NCI-H1048 (cell line): ENCODE measurements around the gene CDKN2B.

ENCODE experiments used
- DNase-seq: peaks from one replicate; lab custom pipeline; 2025; lab: John Stamatoyannopoulos, UW

Gene CDKN2B

DNA sequence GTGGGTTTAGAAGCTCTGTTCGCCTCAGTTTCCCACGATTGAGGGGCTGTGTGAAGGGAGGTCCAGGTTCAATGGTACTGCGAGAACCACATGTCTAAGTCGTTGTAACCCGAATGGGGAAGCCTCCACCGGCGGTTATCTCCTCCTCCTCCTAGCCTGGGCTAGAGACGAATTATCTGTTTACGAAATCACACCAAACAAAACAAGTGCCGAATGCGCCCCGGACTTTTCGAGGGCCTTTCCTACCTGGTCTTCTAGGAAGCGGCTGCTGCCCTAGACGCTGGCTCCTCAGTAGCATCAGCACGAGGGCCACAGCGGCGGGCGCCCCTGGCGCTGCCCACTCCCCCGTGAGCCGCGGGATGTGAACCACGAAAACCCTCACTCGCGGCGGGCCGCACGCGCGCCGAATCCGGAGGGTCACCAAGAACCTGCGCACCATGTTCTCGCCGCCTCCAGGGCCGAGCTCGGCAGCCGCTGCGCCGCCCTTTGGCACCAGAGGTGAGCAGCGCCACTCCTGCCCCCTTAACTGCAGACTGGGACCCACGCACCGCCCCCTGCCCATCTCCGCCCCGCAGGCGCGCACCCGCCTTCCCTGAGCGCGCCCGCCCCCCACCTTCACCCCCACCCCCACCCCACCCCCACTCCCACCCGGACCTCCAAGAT is 15.1 kb downstream of the CDKN2B start, which contains the start of gene CDKN2A:
Gene CDKN2A, minus strand, starts transcription at position 500 of the 663 bp plus-strand sequence.
- no peak for DNase-seq

DNA sequence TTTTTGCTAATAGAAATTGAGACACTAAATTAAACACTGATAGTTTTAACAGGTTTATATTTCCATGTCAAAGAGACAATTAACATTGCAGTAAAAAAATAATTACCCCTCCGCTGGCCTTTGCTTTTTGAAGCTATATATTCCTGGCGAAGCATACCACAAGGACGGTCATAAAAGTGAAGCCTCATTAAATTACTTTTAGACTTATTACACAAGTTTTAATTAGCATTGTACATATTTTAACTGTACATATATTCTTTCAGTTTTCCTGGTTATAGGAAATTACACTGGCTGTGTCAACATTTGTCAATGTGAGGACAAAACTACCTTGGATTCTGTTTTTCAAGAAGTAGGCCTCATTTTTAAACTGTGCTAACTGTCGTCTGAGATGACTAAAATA is 16.1 kb downstream of the CDKN2B start:
- no peak for DNase-seq

DNA sequence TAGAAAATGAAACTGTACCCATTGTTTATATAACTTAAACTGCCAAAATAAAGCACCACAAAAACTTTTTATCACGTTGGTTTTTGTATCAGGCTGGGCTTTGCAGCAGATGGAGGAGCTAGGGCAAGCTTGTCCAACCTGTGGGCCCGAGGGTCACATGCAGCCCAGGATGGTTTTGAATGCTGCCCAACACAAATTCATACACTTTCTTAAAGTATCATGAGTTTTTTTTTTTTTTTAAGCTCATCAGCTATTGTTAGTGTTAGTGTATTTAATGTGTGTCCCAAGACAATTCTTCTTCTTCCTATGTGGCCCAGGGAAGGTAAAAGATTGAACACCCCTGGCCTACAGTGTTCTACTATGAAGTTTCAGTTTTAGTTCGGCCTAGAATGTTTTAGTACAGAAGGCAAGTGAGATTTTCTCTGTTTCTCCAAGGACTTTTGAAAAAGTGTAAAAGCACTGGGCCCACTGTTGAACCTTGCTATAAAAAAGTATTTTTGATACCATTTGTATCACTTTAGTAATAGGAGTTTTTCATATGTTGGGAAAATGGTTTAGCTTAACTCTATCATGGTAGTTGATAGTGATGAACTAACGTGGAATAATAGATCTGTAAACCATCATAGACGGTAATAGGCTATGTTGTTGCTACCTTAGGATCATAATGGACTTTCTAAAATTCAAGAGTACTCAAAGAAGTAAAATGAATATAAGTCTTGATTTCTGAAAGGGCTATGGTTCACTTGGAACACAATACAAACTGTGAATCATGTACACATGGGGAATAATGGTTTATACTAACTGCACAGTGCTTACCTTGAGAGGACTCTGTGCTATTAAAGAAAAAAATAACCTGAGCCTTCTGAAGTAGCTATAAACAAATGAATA is 17.8 kb downstream of the CDKN2B start:
- DNase-seq = no peak

DNA sequence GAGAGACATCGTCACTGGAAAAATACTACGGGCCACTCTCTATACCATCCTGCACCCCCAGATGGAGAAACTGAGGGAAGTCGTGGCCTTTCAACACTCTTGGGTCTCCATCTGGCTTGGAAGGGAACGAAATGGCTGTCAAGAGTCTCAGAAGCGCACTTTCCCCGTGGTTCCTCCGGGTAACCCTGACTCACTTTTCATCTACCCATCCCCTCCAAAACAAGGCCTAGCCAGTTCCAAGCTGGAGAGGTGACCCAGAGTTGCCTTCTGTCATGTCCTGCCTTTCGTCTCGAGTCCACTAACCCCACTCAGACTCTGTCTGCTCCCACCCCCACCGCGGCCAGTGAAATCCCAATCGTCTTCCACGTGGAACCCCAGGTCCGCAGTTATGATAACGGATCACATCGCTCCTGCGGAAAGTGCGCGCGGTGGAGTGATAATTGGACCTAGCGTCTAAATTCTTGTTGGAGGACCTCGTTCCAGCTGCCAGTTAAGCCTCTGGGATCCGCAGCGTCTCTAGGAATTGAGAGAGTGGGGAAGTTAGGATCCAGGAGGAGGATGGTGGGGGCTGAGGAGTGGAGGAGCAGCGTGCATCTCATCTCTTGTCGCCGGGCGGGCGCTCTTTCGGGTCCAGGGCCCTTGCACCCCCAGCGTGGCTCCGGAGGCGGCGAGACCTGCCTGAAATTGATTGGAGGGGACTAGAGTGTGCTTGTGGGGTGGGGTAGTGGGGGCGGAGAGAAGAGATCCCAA is 19.5 kb downstream of the CDKN2B start:
- DNase-seq = no peak

DNA sequence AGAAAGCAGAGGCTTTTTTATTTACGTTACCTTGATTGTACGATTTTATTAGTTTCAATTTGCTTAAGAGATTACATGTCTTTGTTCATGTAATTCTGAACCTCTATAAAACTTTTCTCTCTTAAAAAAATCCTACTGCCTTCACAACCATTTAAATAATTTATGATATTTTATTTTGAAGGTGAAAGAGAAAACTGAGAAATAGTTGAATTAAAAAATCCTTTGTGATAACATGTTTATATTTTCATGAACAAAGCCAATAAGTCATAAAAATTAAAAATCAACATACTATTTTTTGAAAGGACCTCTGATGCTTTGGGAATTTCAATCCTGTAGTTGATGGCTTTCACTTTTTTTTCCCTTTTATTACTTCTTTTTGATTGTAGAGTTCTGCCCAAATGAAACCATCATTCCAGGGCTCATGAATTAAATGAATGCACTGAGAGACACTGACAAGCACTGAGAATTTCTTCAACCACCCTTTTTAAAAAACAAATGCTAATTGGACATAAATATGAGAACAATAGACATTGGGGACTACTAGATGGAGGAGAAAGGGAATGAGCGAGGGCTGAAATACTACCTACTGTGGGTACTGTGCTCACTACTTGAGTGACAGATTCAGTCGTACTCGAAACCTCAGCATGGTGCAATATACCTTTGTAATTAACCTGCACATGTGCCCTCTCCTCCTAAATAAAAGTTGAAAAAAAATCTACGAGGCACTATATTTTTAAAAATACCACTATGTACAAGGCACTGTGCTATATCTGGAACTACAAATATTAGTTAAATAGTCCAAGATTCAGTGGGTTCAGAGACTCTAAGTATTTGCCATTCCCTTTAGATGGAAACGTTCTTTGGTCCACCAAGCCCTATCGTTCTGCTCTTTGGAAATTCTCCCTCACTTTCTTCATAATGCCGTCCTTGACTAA is 20.8 kb downstream of the CDKN2B start:
- DNase-seq = no peak

DNA sequence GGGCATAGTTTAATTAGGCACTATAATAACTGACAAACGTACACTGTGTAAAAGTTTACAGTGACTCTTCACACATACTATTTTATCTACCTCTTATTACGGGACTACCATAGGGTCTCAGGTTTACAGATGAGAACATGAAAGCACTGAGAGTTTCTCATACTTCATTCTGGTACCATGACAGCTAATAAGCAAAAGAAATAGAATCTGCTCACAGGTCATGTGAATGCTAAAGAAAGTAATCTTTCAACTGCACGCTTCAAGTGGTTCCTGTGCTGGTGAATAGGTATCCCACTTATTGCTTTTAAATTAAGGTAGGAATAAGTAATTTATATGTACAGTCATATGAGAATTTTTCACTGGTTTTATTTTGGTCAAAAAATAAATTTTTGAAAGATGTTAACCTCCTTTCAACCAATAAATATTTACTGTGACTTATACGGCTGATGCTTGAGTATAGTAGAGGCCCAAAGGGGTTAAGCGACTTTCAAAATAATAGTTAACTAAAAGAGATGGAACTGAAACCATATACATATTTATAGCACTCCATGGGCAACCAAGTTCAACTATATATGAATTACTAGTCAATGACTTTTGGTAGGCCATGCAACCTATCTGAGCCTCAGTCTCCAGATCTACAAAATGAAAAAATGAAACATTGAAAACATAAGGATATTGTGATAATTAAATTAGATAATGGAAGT is 23.0 kb downstream of the CDKN2B start:
- no peak for DNase-seq

DNA sequence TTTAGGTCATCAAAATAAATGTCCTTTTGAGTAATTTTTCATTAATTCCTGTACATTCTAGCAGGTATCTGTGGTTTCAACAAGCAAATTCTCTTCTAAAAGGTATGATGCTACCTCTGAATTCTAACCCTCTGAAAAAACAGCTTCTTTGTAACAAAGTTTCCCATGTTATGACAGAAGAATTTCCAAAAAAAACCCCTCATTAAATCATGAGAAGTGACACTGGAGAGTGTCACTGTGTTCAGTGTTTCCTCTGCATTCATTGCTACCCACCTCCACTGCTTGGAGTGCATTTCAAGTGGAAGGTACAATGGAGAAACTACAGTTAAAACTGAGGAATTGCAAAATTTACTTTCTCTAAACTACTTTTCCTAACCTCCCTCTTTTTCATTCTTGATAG is 25.0 kb downstream of the CDKN2B start:
- DNase-seq = no peak

DNA sequence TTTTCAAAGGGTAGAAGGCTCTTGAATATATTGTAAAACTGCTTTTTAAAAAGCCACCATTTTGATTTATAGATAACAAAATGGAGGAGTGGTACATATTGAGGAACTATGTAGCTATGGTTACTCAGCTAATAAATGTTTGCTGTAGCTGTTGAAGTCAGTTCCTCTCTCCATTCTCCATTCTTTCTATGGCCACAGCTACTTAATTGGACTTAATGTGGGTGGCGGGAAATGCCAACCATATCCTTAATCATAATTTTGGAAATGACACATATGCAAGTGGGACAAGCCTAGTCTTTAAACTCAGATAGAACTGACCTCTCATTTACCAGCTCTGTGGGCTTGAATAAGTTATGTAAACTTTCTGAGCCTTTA is 25.6 kb downstream of the CDKN2B start:
- DNase-seq = no peak

DNA sequence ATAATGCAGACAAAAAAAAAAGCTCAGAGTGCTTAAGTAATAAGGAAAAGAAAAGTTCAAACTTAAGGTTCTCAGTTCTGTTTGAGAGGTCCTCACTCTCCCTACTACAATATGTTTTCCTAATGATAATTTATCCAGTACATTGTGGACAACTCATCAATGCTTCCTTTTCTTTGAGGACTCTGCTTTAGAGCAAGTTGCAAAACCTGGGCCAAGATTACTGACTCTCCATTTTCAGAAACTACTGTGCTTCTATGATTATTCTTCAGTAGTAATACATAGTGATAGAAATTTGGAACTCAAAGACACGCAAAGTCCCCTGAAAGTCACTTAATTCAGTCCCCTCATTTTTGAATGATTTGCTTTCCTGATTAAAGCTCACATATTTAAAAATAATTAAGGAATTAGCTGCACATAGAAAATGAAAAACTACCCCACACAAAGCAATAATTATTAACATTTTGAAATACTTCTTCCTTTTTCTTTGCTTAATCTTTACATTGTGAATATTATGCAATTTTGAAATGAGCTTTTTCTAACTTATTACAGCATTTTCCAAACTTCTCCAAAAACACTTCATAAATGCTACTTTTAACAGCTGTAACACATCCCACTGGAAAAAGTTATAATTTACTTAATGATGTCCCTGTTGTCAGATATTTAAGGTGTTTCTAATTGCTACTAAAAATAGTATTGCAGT is 26.1 kb downstream of the CDKN2B start:
- DNase-seq = no peak

DNA sequence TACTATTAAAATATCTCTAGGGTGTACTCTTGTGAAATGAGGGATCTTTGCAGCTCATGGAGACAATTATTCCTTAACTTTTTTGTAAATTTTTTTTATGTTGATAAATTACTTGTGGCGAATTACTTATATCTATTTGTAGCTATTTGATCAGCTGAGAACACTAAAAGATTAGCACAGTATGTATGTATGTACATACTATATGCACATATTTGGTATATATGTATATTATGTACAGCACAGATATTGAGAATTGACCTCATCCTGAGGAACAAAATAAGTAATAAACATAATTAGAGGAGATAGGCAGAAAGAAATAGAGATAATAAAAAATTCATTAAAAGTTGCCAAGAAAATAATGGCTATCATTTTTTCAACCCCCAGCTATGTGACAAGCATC is 26.7 kb downstream of the CDKN2B start:
- no peak for DNase-seq

DNA sequence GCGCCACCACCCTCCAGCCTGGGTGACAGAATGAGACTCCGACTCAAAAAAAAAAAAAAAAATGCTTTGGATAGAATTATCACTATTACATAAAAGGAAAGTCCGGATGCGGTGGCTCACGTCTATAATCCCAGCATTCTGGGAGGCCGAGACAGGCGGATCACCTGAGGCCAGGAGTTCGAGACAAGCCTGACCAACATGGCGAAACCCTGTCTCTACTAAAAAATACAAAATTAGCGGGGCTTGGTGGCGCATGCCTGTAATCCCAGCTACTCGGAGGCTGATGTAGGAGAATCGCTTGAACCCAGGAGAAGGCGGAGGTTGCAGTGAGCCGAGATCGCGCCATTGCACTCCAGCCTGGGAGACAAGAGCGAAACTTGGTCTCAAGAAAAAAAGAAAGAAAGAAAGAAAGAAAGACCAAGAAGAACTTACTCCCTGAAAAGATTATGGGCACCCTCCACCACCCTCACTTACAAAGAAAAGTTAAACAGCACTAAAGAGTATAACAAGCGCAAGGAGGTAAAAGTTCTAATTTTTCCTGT is 32.7 kb downstream of the CDKN2B start:
- DNase-seq = no peak

DNA sequence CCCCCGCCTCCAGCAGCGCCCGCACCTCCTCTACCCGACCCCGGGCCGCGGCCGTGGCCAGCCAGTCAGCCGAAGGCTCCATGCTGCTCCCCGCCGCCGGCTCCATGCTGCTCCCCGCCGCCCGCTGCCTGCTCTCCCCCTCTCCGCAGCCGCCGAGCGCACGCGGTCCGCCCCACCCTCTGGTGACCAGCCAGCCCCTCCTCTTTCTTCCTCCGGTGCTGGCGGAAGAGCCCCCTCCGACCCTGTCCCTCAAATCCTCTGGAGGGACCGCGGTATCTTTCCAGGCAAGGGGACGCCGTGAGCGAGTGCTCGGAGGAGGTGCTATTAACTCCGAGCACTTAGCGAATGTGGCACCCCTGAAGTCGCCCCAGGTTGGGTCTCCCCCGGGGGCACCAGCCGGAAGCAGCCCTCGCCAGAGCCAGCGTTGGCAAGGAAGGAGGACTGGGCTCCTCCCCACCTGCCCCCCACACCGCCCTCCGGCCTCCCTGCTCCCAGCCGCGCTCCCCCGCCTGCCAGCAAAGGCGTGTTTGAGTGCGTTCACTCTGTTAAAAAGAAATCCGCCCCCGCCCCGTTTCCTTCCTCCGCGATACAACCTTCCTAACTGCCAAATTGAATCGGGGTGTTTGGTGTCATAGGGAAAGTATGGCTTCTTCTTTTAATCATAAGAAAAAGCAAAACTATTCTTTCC is 34.2 kb downstream of the CDKN2B start:
- DNase-seq = no peak

DNA sequence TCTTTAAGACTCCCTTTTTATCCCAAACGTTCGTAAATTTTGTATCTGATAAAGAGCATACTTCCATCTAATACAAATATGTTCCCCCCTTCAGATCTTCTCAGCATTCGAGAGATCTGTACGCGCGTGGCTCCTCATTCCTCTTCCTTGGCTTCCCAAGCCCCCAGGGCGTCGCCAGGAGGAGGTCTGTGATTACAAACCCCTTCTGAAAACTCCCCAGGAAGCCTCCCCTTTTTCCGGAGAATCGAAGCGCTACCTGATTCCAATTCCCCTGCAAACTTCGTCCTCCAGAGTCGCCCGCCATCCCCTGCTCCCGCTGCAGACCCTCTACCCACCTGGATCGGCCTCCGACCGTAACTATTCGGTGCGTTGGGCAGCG is 34.8 kb downstream of the CDKN2B start:
- no peak for DNase-seq

DNA sequence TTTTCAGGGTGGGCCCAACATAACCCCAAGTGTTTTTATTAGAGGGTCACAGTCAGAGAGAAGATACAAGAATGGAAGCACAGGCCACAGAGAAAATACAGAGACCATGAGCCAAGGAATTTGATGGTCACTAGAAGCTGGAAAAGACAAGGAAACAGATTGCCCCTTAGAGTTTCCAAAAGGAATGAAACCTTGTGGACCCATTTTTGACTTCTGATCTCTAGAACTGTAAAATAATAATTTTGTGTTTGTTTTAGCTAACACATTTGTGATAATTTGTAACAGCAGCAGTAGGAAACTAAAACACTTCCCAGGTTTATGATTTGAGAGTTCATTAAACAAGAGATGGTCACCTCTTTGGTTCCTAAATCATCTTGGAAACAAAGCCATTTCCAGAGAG is 36.7 kb downstream of the CDKN2B start:
- no peak for DNase-seq

DNA sequence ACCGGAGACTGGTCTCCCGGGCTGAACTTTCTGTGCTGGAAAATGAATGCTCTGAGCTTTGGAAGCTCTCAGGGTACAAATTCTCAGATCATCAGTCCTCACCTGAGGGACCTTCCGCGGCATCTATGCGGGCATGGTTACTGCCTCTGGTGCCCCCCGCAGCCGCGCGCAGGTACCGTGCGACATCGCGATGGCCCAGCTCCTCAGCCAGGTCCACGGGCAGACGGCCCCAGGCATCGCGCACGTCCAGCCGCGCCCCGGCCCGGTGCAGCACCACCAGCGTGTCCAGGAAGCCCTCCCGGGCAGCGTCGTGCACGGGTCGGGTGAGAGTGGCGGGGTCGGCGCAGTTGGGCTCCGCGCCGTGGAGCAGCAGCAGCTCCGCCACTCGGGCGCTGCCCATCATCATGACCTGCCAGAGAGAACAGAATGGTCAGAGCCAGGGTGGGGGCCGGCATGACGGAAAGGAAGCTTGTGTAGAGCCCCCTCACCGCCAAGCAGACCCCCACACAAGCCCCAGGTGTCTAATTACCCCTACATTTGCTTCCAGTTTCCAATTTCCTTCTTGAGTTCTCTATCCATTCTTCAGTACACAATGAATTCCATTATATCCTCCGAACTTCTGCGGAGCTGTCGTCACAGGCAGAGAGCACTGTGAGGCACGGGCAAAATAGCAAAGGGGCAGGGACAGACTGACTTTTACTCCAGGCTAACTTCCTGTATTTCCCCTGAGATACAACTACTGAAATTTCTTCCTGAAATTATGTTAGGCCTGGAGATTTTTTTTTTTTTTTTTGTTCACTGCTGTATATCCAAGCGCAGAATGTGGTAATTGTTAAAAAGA is 38.1 kb downstream of the CDKN2B start:
- no peak for DNase-seq

DNA sequence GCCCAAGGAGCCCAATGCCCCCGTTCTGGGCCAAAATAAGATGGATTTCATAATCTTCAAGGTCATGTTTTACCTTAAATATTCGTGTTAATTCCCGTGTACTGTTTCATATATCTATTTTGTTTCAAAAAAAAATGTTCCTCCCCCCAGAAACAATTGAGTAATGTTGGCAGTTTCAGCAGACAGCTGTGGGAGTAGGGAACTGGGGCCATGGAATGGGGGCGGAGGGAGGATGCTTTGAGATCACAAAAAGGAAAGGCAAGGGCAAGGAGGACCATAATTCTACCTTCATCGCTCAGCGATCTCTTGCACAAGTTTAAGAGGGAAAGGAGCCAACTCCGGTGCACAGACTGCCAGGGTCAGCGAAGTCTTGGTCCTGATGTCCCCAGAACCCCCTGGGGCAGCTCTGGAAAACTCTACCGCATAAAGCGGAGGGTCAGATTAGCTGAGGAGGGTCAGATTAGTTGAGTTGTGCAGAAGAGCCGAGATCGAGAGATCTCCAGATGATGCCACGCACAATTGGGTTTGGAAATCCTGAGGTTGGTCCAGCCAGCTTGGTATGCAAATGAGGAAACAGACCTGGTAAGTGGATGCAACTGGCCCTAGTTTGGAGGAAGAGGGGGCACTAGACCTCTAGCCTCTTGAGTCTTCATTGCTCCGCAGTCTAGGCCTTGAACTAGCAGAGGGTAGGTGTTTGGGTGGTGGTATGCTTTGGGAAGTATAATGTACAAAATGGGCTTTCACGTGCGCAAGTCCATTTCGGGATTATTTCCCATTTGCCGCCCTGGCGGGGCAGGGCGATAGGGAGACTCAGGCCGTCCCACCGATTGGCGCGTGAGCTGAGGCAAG is 38.9 kb downstream of the CDKN2B start:
- no peak for DNase-seq
